SH-SY5Y (cell line): ENCODE data around the gene TBX21.

Experiments
- GATA2 ChIP-seq: IDR thresholded peaks from 2 replicates; pipeline ENCODE4 v1.6.1; 2011; ENCODE audit warnings: mild to moderate bottlenecking, low read depth, low read length
- GATA3 ChIP-seq: IDR thresholded peaks from 2 replicates; pipeline ENCODE4 v1.6.1; 2011; ENCODE audit warnings: low read depth, mild to moderate bottlenecking, low read length, moderate library complexity

- TF ChIP-seq GATA2 (peak; percentile 30; the same call in 1 of the 2 replicates), GATA3 (no peak)
Observed at GRCh38 chr17:47781397-47781796, 48.4 kb downstream of the TBX21 start.
